ENCODE measurements around the gene RGS7. TPM values are rescaled to one million over a fixed set of nuclear protein-coding genes. Genes with fewer than 3 reads are reported as not detected.

Gene RGS7
- total and polyA plus RNA-seq, 2 of the 8 experiments (the other 6 are each of a cell fraction or from before 2014, with no cell fraction given) = 1.6 to 3.0 TPM

DNA sequence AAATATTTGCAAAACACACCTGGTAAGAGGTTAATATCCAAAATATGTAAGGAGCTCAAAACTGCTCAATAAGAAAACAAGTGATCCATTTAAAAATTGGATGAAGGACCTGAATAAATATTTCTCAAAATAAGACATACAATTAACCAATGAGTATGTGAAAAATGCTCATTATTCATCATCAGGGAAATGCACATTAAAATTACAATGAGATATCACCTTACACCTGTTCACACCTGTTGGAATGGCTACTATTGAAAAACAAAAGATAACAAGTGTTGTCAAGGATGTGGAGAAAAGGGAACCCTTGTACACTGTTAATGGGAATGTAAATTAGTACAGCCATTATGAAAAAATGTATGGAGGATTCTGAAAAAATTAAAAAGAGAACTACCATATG lies 609.1 kb downstream of the RGS7 start (continued):
- TF ChIP-seq, protein P1, sequence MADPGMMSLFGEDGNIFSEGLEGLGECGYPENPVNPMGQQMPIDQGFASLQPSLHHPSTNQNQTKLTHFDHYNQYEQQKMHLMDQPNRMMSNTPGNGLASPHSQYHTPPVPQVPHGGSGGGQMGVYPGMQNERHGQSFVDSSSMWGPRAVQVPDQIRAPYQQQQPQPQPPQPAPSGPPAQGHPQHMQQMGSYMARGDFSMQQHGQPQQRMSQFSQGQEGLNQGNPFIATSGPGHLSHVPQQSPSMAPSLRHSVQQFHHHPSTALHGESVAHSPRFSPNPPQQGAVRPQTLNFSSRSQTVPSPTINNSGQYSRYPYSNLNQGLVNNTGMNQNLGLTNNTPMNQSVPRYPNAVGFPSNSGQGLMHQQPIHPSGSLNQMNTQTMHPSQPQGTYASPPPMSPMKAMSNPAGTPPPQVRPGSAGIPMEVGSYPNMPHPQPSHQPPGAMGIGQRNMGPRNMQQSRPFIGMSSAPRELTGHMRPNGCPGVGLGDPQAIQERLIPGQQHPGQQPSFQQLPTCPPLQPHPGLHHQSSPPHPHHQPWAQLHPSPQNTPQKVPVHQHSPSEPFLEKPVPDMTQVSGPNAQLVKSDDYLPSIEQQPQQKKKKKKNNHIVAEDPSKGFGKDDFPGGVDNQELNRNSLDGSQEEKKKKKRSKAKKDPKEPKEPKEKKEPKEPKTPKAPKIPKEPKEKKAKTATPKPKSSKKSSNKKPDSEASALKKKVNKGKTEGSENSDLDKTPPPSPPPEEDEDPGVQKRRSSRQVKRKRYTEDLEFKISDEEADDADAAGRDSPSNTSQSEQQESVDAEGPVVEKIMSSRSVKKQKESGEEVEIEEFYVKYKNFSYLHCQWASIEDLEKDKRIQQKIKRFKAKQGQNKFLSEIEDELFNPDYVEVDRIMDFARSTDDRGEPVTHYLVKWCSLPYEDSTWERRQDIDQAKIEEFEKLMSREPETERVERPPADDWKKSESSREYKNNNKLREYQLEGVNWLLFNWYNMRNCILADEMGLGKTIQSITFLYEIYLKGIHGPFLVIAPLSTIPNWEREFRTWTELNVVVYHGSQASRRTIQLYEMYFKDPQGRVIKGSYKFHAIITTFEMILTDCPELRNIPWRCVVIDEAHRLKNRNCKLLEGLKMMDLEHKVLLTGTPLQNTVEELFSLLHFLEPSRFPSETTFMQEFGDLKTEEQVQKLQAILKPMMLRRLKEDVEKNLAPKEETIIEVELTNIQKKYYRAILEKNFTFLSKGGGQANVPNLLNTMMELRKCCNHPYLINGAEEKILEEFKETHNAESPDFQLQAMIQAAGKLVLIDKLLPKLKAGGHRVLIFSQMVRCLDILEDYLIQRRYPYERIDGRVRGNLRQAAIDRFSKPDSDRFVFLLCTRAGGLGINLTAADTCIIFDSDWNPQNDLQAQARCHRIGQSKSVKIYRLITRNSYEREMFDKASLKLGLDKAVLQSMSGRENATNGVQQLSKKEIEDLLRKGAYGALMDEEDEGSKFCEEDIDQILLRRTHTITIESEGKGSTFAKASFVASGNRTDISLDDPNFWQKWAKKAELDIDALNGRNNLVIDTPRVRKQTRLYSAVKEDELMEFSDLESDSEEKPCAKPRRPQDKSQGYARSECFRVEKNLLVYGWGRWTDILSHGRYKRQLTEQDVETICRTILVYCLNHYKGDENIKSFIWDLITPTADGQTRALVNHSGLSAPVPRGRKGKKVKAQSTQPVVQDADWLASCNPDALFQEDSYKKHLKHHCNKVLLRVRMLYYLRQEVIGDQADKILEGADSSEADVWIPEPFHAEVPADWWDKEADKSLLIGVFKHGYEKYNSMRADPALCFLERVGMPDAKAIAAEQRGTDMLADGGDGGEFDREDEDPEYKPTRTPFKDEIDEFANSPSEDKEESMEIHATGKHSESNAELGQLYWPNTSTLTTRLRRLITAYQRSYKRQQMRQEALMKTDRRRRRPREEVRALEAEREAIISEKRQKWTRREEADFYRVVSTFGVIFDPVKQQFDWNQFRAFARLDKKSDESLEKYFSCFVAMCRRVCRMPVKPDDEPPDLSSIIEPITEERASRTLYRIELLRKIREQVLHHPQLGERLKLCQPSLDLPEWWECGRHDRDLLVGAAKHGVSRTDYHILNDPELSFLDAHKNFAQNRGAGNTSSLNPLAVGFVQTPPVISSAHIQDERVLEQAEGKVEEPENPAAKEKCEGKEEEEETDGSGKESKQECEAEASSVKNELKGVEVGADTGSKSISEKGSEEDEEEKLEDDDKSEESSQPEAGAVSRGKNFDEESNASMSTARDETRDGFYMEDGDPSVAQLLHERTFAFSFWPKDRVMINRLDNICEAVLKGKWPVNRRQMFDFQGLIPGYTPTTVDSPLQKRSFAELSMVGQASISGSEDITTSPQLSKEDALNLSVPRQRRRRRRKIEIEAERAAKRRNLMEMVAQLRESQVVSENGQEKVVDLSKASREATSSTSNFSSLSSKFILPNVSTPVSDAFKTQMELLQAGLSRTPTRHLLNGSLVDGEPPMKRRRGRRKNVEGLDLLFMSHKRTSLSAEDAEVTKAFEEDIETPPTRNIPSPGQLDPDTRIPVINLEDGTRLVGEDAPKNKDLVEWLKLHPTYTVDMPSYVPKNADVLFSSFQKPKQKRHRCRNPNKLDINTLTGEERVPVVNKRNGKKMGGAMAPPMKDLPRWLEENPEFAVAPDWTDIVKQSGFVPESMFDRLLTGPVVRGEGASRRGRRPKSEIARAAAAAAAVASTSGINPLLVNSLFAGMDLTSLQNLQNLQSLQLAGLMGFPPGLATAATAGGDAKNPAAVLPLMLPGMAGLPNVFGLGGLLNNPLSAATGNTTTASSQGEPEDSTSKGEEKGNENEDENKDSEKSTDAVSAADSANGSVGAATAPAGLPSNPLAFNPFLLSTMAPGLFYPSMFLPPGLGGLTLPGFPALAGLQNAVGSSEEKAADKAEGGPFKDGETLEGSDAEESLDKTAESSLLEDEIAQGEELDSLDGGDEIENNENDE (IDR thresholded peaks at IDR 0.05; ENCODE audit: insufficient replicate concordance, low read length) = no peak
- TF ChIP-seq RAD21 (IDR thresholded peaks at IDR 0.05 in 1 of 2, conservative IDR thresholded peaks at IDR 0.05 in 1 of 2; ENCODE audit: low read depth in 2 of 2, low read length in 2 of 2) (no peak), RBBP5 (IDR thresholded peaks at IDR 0.05; ENCODE audit: borderline replicate concordance, low read depth, low read length) (no peak), TEAD4 (IDR thresholded peaks at IDR 0.05; ENCODE audit: low read depth, low read length) (no peak), CEBPB (IDR thresholded peaks at IDR 0.05; ENCODE audit: low read depth, low read length) (no peak), SIX5 (IDR thresholded peaks at IDR 0.05; ENCODE audit: low read depth, low read length) (no peak), CREB1 (IDR thresholded peaks at IDR 0.05) (no peak), POLR2AphosphoS5 (IDR thresholded peaks at IDR 0.05; ENCODE audit: low read depth, low read length) (no peak), CHD2 (IDR thresholded peaks at IDR 0.05; ENCODE audit: low read length) (no peak), BRCA1 (IDR thresholded peaks at IDR 0.05; ENCODE audit: low read depth, low read length) (no peak), EP300 (IDR thresholded peaks at IDR 0.05; ENCODE audit: borderline replicate concordance in 1 of 2, low read depth in 2 of 2, low read length in 2 of 2) (no peak), MAFK (IDR thresholded peaks at IDR 0.05; ENCODE audit: low read depth, low read length) (no peak)
